CD4-positive, alpha-beta T cell treated with Interleukin-2 at 100 ng/mL for 4 hours (primary cell): ENCODE data around the gene LRFN5.
"Not testable (repeated sequence)": the region's sequence is repeated elsewhere in the genome, so short reads cannot be mapped to it uniquely, and the experiment has no call there.

Source experiments
- DNase-seq: peaks from one replicate; pipeline ENCODE4 v3.0.0-alpha.2; 2020; ENCODE audit warnings: low spot score

Gene LRFN5

GRCh38 chr14:41636492-41637392 is 30.1 kb downstream of the LRFN5 start:
- DNase-seq, result no peak

GRCh38 chr14:41641690-41642089 is 35.0 kb downstream of the LRFN5 start:
- no peak for DNase-seq

- no peak for DNase-seq
Measured at GRCh38 chr14:41642367-41642766, 35.7 kb downstream of the LRFN5 start.

- no peak for DNase-seq
Measured at GRCh38 chr14:41642789-41643188, 36.1 kb downstream of the LRFN5 start.

GRCh38 chr14:41644606-41645005 is 37.9 kb downstream of the LRFN5 start:
- no peak for DNase-seq

GRCh38 chr14:41650802-41651201 is 44.1 kb downstream of the LRFN5 start:
- no peak for DNase-seq

GRCh38 chr14:41654196-41654595 is 47.5 kb downstream of the LRFN5 start:
- no peak for DNase-seq

- no peak for DNase-seq
Measured at GRCh38 chr14:41662780-41663472, 56.2 kb downstream of the LRFN5 start.

GRCh38 chr14:41663473-41663850 is 56.8 kb downstream of the LRFN5 start:
- DNase-seq, result no peak

- no peak for DNase-seq
Measured at GRCh38 chr14:41666301-41666700, 59.6 kb downstream of the LRFN5 start.

GRCh38 chr14:41668356-41668755 is 61.7 kb downstream of the LRFN5 start:
- DNase-seq, result no peak

- not testable (repeated sequence) for DNase-seq
Measured at GRCh38 chr14:41673601-41674000, 66.9 kb downstream of the LRFN5 start.

GRCh38 chr14:41674511-41674971 is 67.9 kb downstream of the LRFN5 start:
- DNase-seq, result not testable (repeated sequence)

- DNase-seq, result no peak
Measured at GRCh38 chr14:41699486-41699885, 92.8 kb downstream of the LRFN5 start.

GRCh38 chr14:41718477-41719166 is 111.9 kb downstream of the LRFN5 start:
- DNase-seq, result no peak

GRCh38 chr14:41739203-41739602 is 132.5 kb downstream of the LRFN5 start:
- DNase-seq, result no peak

- DNase-seq, result no peak
Measured at GRCh38 chr14:41743140-41743539, 136.5 kb downstream of the LRFN5 start.

GRCh38 chr14:41749429-41749828 is 142.8 kb downstream of the LRFN5 start:
- peak; percentile 43 for DNase-seq

- not testable (repeated sequence) for DNase-seq
Measured at GRCh38 chr14:41750575-41750974, 143.9 kb downstream of the LRFN5 start.

- no peak for DNase-seq
Measured at GRCh38 chr14:41758011-41758665, 151.5 kb downstream of the LRFN5 start.

GRCh38 chr14:41761204-41761603 is 154.5 kb downstream of the LRFN5 start:
- no peak for DNase-seq

- no peak for DNase-seq
Measured at GRCh38 chr14:41766772-41767171, 160.1 kb downstream of the LRFN5 start.
